Nephron (organoid): Measurements from ENCODE around the gene MATN1.
"Not testable (repeated sequence)": the region's sequence is repeated elsewhere in the genome, so short reads cannot be mapped to it uniquely, and the experiment has no call there.

Experiments used
- H3K27ac Mint-ChIP-seq, 3 experiments: 2 replicates each; pipeline ENCODE4 v1.8.0; 2020; ENCODE audit warnings: mixed read lengths in 3 of 3, mild to moderate bottlenecking in 2 of 3, moderate library complexity in 1 of 3
- H3K27me3 Mint-ChIP-seq: 2 replicates; pipeline ENCODE4 v1.8.0; 2021; ENCODE audit warnings: low read depth, mild to moderate bottlenecking, moderate library complexity, mixed read lengths
- H3K36me3 Mint-ChIP-seq: 2 replicates; pipeline ENCODE4 v1.8.0; 2020; ENCODE audit warnings: low read depth, mixed read lengths
- H3K4me1 Mint-ChIP-seq: 2 replicates; pipeline ENCODE4 v1.8.0; 2020; ENCODE audit warnings: mixed read lengths
- H3K4me3 Mint-ChIP-seq, 3 experiments: 2 replicates each; pipeline ENCODE4 v1.8.0; 2020; ENCODE audit warnings: mild to moderate bottlenecking in 3 of 3, mixed read lengths in 3 of 3, moderate library complexity in 2 of 3
- H3K9me3 Mint-ChIP-seq: 2 replicates; pipeline ENCODE4 v1.8.0; 2020; ENCODE audit warnings: mixed read lengths
- TF ChIP-seq, protein P1 (sequence below), 3 experiments: fragments of 200-600 bp; sonication (generic); IDR thresholded peaks; one replicate each; pipeline ENCODE4 v1.5.0; 2021; ENCODE audit warnings: antibody characterized with exemption in 3 of 3; ENCODE audit not compliant: unreplicated experiment in 3 of 3

MATN1 gene

DNA sequence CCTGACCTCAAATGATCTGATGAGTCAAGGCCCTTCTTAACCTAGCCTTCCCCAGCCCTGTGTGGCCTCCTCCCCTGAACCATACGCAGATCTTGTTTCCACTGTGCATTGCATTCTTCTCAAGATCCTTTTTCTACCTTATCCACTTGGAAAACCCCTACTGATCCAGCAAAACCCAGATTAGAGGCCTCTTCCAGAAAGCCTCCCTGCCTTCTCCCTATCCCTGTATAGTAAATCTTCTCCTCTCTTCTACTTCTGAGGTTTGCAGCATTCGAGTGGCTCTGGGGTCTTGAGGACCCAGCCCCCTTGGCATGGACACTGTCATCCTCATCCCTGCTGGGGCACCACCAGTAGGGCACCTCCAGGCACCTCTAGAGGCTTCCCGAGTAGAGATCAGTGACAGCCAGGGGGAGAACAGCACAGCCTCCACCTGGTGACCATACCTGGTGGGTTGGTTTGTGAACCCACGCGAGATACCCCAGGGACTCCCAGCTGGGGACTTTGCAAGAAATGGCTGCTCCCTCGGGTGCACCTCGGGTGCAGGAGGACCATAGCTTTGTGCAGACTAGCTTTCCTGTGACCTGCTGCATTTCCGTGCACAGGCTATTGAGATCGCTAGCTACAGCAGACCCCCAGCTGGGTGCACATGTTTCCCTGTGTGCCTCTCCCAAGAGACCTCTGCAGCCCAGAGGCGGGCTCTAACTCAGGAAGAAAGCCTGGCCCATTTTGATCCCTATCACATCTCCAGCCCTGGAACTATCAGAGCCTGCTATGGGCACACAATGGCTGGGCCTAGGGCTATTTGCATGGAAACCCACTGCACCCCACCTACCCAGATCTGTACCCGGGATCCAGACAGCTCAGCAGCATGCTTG is 34.2 kb downstream of the MATN1 start:
- Mint-ChIP-seq H3K36me3 (no peaks in the 10 kb centered on the region), H3K4me1 (peaks cover 37% of the 10 kb centered on the region), H3K27ac (no peak overlapping the region), H3K4me3 (peak overlapping the region in 1 of 3 experiments; percentile 14), H3K27me3 (peaks cover 52% of the 10 kb centered on the region), H3K9me3 (peaks cover 4% of the 10 kb centered on the region)
- TF ChIP-seq, protein P1, sequence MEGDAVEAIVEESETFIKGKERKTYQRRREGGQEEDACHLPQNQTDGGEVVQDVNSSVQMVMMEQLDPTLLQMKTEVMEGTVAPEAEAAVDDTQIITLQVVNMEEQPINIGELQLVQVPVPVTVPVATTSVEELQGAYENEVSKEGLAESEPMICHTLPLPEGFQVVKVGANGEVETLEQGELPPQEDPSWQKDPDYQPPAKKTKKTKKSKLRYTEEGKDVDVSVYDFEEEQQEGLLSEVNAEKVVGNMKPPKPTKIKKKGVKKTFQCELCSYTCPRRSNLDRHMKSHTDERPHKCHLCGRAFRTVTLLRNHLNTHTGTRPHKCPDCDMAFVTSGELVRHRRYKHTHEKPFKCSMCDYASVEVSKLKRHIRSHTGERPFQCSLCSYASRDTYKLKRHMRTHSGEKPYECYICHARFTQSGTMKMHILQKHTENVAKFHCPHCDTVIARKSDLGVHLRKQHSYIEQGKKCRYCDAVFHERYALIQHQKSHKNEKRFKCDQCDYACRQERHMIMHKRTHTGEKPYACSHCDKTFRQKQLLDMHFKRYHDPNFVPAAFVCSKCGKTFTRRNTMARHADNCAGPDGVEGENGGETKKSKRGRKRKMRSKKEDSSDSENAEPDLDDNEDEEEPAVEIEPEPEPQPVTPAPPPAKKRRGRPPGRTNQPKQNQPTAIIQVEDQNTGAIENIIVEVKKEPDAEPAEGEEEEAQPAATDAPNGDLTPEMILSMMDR (IDR thresholded peaks at IDR 0.05; ENCODE audit: unreplicated experiment in 3 of 3): no peak

GRCh38 chr1:30688516-30688915 is 34.9 kb downstream of the MATN1 start:
- Mint-ChIP-seq H3K4me1 (peaks cover 32% of the 10 kb centered on the region), H3K27me3 (peaks cover 56% of the 10 kb centered on the region)
- H3K4me3 Mint-ChIP-seq, H3K9me3 Mint-ChIP-seq, H3K36me3 Mint-ChIP-seq, H3K27ac Mint-ChIP-seq: not testable (repeated sequence)

DNA sequence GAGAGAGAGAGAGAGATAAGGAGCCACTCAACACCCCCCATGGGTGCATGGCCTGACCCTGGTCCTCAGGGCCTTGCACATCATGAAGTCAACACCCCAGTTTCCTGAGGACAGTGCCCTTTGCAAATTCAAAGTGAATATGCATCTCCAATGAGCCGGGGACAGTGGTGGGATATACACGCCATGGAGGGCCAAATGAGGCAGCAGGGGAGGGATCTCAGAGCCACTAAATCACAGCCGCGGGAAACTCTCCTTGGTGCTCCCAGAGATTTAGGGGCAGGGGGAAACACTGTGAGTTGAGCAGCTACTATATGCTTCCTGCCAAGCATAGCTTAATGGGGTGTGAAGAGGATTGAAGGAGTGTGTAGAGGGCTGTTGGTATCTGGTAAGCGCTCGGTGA is 35.5 kb downstream of the MATN1 start:
- TF ChIP-seq, protein P1 (IDR thresholded peaks at IDR 0.05; ENCODE audit: unreplicated experiment in 3 of 3): no peak
- no peak overlapping the region for H3K4me3 Mint-ChIP-seq
- H3K27me3 Mint-ChIP-seq: peaks cover 62% of the 10 kb centered on the region
- no peak overlapping the region for H3K27ac Mint-ChIP-seq
- H3K9me3 Mint-ChIP-seq: peaks cover 4% of the 10 kb centered on the region
- no peaks in the 10 kb centered on the region for H3K36me3 Mint-ChIP-seq
- H3K4me1 Mint-ChIP-seq: peaks cover 31% of the 10 kb centered on the region

DNA sequence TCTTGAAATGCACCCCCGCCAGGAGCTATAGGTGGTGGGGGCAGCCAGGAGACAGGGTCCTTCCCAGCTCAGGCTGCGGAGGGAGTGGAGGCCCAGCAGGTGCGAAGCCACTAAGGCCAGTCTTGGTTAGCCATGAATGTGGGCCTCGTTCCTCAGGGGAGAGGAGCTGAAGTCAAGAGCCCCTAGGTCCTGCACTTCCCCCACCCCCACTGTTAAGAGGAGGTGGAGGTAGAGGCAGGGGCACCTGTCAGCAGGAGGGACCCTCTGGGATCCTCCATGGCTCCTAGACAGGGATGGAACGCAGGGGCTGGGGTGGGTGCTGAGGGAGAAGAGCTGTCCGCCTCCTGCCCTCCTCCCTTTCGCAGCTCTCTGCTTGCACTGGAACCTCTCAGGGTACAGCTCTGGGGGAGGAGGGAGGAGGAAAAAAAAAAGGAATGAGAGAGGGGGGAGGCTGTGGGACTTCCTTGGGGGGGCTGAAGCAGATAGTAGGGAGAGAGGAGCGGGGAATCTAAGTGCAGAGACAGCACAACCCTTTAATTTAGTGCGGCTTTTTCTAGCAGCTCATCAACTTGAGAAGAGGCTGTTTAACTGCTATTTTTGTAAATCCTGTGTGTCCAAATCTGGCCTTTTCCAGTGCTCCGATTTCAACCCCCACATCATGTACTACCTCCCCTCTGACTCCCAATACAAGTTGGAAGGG is 37.0 kb downstream of the MATN1 start:
- Mint-ChIP-seq H3K9me3 (peaks cover 4% of the 10 kb centered on the region), H3K4me1 (peaks cover 24% of the 10 kb centered on the region), H3K4me3 (peak overlapping the region in 1 of 3 experiments; percentile 69), H3K36me3 (no peaks in the 10 kb centered on the region), H3K27me3 (peaks cover 75% of the 10 kb centered on the region), H3K27ac (peak overlapping the region in 1 of 3 experiments; percentile 74)
- TF ChIP-seq, protein P1 (IDR thresholded peaks at IDR 0.05; ENCODE audit: unreplicated experiment in 3 of 3): no peak

- TF ChIP-seq, protein P1 (IDR thresholded peaks at IDR 0.05; ENCODE audit: unreplicated experiment in 3 of 3): no peak
- Mint-ChIP-seq H3K4me3 (peak overlapping the region in 1 of 3 experiments; percentile 69), H3K27me3 (peaks cover 78% of the 10 kb centered on the region), H3K27ac (peak overlapping the region in 1 of 3 experiments; percentile 74), H3K4me1 (peaks cover 22% of the 10 kb centered on the region), H3K9me3 (peaks cover 4% of the 10 kb centered on the region), H3K36me3 (no peaks in the 10 kb centered on the region)
These were observed 37.6 kb downstream of the MATN1 start for GRCh38 chr1:30685796-30686165.
